Neural cell (in vitro differentiated cells): ENCODE data around the gene INPP5D. TPM values are rescaled to one million over a fixed set of nuclear protein-coding genes. Genes with fewer than 3 reads are reported as not detected.

ENCODE experiments used
- H2AFZ ChIP-seq: fragments of 200-600, 300-800 bp; sonication (generic), shearing (Covaris generic); 2 replicates; pipeline ENCODE4 v1.6.0; 2014; ENCODE audit warnings: low read depth, mild to moderate bottlenecking, antibody characterized with exemption, low read length, moderate library complexity
- H3F3A ChIP-seq: fragments of 200-600 bp; shearing (Covaris generic); 2 replicates; pipeline ENCODE4 v1.6.1; 2016; ENCODE audit warnings: mild to moderate bottlenecking, moderate library complexity, mixed read lengths, antibody characterized with exemption, low read length; ENCODE audit not compliant: insufficient read depth, poor library complexity, severe bottlenecking
- H3K27ac ChIP-seq: fragments of 200-600, 300-800 bp; sonication (generic), shearing (Covaris generic); 2 replicates; pipeline ENCODE4 v1.5.1; 2014; ENCODE audit warnings: mild to moderate bottlenecking, low read length, moderate library complexity
- H3K27me3 ChIP-seq: fragments of 300-800, 200-600 bp; sonication (generic), shearing (Covaris generic); 2 replicates; pipeline ENCODE4 v1.6.0; 2014; ENCODE audit warnings: mild to moderate bottlenecking, low read depth, low read length, moderate library complexity; ENCODE audit not compliant: insufficient read depth
- H3K36me3 ChIP-seq: fragments of 300-800, 200-600 bp; sonication (generic), shearing (Covaris generic); 2 replicates; pipeline ENCODE4 v1.5.1; 2014; ENCODE audit warnings: mild to moderate bottlenecking, antibody characterized with exemption, low read length, moderate library complexity; ENCODE audit not compliant: insufficient read depth
- H3K4me2 ChIP-seq: fragments of 300-800, 200-600 bp; sonication (generic), shearing (Covaris generic); 2 replicates; pipeline ENCODE4 v1.6.0; 2014; ENCODE audit warnings: mild to moderate bottlenecking, low read length
- H3K4me3 ChIP-seq: fragments of 300-800, 200-600 bp; sonication (generic), shearing (Covaris generic); 2 replicates; pipeline ENCODE4 v1.5.1; 2014; ENCODE audit warnings: mild to moderate bottlenecking, low read length, moderate library complexity
- H3K79me2 ChIP-seq: fragments of 200-600 bp; shearing (Covaris generic); replicated peaks from 2 replicates; pipeline ENCODE4 v1.6.0; 2014; ENCODE audit warnings: mild to moderate bottlenecking, low read length, moderate library complexity; ENCODE audit not compliant: insufficient read depth
- H3K9ac ChIP-seq: fragments of 300-800, 200-600 bp; sonication (generic), shearing (Covaris generic); 2 replicates; pipeline ENCODE4 v1.6.1; 2016; ENCODE audit warnings: mild to moderate bottlenecking, low read length, mixed read lengths
- H3K9me2 ChIP-seq: fragments of 200-600 bp; shearing (Covaris generic); 2 replicates; pipeline ENCODE4 v1.6.1; 2016; ENCODE audit warnings: mild to moderate bottlenecking, low read length, mixed read lengths; ENCODE audit not compliant: insufficient read depth
- H3K9me3 ChIP-seq: fragments of 200-600, 300-800 bp; sonication (generic), shearing (Covaris generic); 2 replicates; pipeline ENCODE4 v1.6.1; 2016; ENCODE audit warnings: mild to moderate bottlenecking, mixed run types, low read length, moderate library complexity, mixed read lengths
- H4K20me1 ChIP-seq: fragments of 200-600 bp; shearing (Covaris generic); 2 replicates; pipeline ENCODE4 v1.6.1; 2016; ENCODE audit warnings: mild to moderate bottlenecking, mixed run types; ENCODE audit not compliant: insufficient read depth
- EP300 ChIP-seq: fragments of 450-650 bp; conservative IDR thresholded peaks from 2 replicates; pipeline ENCODE4 v1.6.1; 2014; ENCODE audit warnings: antibody characterized with exemption, mild to moderate bottlenecking, moderate library complexity; ENCODE audit not compliant: poor library complexity, severe bottlenecking
- EZH2 ChIP-seq: fragments of 200-600, 300-800 bp; shearing (Covaris generic), sonication (generic); IDR thresholded peaks from 2 replicates; pipeline ENCODE4 v1.6.1; 2014; ENCODE audit warnings: antibody characterized with exemption, low read length, borderline replicate concordance, mild to moderate bottlenecking; ENCODE audit not compliant: insufficient read depth, poor library complexity, severe bottlenecking
- MXI1 ChIP-seq: fragments of 450-650 bp; conservative IDR thresholded peaks from 2 replicates; pipeline ENCODE4 v1.6.1; 2014; ENCODE audit warnings: antibody characterized with exemption, mild to moderate bottlenecking; ENCODE audit not compliant: poor library complexity, severe bottlenecking
- POLR2AphosphoS5 ChIP-seq: IDR thresholded peaks from 2 replicates; pipeline ENCODE4 v1.6.1; 2012
- RAD21 ChIP-seq: fragments of 450-650 bp; conservative IDR thresholded peaks from 2 replicates; pipeline ENCODE4 v1.6.1; 2014; ENCODE audit warnings: antibody characterized with exemption, mild to moderate bottlenecking, moderate library complexity
- SMC3 ChIP-seq: fragments of 450-650 bp; conservative IDR thresholded peaks from 2 replicates; pipeline ENCODE4 v1.6.1; 2014; ENCODE audit warnings: antibody characterized with exemption, mild to moderate bottlenecking, moderate library complexity; ENCODE audit not compliant: poor library complexity
- TAF1 ChIP-seq: IDR thresholded peaks from 2 replicates; pipeline ENCODE4 v1.6.1; 2012; ENCODE audit warnings: low read depth
- polyA plus RNA-seq: library from polyadenylated mRNA; depleted of rRNA; stranded (reverse); fragments of >200 nt; gene quantifications from 2 replicates; pipeline ENCODE4 v1.2.3, GENCODE V29; 2014
- TF ChIP-seq, protein P1 (sequence below): fragments of 450-650 bp; IDR thresholded peaks from 2 replicates; pipeline ENCODE4 v1.5.1; 2014; ENCODE audit warnings: antibody characterized with exemption, mild to moderate bottlenecking, moderate library complexity; ENCODE audit not compliant: poor library complexity, severe bottlenecking
- TF ChIP-seq, protein P2 (sequence below): IDR thresholded peaks from 2 replicates; pipeline ENCODE4 v1.6.1; 2012; ENCODE audit warnings: borderline replicate concordance

INPP5D gene
- polyA plus RNA-seq, 1 donor from 2014 or later: not detected

DNA sequence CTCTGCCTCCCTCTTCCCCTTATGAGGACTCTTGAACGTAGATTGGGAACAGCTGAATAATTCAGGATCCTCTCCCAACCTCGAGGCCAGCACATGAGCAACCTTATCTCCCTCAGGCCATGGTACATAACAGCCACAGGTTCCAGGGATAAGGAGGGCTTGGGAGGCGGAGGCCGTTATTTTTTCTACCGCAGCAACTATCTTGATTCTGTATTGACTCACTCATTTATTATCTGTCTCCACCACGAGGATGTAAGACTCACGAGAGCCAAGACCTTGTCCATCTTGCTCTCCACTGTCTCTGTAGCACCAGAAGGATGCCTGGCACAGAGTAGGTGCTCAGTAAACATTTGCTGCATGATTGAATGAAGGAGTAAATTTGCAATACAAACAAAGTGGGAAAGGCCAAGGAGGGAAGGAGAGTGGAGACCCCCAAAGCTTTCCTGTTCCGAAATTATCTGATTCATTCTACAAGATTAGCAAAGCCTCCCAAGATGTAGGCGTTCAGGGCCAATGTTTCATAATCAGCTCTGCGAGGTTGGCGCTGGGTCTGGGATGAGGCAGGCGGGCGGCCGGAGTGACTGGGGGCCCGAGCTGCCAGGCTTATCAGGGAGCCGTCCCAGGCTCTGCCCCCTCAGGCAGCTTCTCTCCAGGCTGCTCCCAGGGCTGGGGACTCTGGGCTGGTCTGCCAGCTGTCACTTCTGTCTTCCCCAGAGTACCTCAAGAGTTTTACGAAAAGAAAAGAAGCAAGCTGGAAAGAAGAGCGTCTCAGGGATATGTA is 31.6 kb downstream of the INPP5D start:
- TF ChIP-seq, protein P1, sequence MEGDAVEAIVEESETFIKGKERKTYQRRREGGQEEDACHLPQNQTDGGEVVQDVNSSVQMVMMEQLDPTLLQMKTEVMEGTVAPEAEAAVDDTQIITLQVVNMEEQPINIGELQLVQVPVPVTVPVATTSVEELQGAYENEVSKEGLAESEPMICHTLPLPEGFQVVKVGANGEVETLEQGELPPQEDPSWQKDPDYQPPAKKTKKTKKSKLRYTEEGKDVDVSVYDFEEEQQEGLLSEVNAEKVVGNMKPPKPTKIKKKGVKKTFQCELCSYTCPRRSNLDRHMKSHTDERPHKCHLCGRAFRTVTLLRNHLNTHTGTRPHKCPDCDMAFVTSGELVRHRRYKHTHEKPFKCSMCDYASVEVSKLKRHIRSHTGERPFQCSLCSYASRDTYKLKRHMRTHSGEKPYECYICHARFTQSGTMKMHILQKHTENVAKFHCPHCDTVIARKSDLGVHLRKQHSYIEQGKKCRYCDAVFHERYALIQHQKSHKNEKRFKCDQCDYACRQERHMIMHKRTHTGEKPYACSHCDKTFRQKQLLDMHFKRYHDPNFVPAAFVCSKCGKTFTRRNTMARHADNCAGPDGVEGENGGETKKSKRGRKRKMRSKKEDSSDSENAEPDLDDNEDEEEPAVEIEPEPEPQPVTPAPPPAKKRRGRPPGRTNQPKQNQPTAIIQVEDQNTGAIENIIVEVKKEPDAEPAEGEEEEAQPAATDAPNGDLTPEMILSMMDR: no peak
- TF ChIP-seq, protein P2, sequence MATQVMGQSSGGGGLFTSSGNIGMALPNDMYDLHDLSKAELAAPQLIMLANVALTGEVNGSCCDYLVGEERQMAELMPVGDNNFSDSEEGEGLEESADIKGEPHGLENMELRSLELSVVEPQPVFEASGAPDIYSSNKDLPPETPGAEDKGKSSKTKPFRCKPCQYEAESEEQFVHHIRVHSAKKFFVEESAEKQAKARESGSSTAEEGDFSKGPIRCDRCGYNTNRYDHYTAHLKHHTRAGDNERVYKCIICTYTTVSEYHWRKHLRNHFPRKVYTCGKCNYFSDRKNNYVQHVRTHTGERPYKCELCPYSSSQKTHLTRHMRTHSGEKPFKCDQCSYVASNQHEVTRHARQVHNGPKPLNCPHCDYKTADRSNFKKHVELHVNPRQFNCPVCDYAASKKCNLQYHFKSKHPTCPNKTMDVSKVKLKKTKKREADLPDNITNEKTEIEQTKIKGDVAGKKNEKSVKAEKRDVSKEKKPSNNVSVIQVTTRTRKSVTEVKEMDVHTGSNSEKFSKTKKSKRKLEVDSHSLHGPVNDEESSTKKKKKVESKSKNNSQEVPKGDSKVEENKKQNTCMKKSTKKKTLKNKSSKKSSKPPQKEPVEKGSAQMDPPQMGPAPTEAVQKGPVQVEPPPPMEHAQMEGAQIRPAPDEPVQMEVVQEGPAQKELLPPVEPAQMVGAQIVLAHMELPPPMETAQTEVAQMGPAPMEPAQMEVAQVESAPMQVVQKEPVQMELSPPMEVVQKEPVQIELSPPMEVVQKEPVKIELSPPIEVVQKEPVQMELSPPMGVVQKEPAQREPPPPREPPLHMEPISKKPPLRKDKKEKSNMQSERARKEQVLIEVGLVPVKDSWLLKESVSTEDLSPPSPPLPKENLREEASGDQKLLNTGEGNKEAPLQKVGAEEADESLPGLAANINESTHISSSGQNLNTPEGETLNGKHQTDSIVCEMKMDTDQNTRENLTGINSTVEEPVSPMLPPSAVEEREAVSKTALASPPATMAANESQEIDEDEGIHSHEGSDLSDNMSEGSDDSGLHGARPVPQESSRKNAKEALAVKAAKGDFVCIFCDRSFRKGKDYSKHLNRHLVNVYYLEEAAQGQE: no peak
- no peak for TF ChIP-seq EP300
- no peak for TF ChIP-seq SMC3
- no peak for TF ChIP-seq POLR2AphosphoS5
- TF ChIP-seq TAF1: no peak
- TF ChIP-seq EZH2: no peak
- TF ChIP-seq RAD21: no peak
- no peak for TF ChIP-seq MXI1
- Histone ChIP-seq H3K4me2 (no peak overlapping the region), H3F3A (no peaks in the 10 kb centered on the region), H3K27me3 (no peaks in the 10 kb centered on the region), H3K36me3 (no peaks in the 10 kb centered on the region), H3K79me2 (no peaks in the 10 kb centered on the region), H3K9me3 (no peaks in the 10 kb centered on the region), H3K27ac (no peak overlapping the region), H3K9ac (no peak overlapping the region), H3K4me3 (no peak overlapping the region), H3K9me2 (no peaks in the 10 kb centered on the region), H4K20me1 (no peaks in the 10 kb centered on the region), H2AFZ (no peak overlapping the region)

DNA sequence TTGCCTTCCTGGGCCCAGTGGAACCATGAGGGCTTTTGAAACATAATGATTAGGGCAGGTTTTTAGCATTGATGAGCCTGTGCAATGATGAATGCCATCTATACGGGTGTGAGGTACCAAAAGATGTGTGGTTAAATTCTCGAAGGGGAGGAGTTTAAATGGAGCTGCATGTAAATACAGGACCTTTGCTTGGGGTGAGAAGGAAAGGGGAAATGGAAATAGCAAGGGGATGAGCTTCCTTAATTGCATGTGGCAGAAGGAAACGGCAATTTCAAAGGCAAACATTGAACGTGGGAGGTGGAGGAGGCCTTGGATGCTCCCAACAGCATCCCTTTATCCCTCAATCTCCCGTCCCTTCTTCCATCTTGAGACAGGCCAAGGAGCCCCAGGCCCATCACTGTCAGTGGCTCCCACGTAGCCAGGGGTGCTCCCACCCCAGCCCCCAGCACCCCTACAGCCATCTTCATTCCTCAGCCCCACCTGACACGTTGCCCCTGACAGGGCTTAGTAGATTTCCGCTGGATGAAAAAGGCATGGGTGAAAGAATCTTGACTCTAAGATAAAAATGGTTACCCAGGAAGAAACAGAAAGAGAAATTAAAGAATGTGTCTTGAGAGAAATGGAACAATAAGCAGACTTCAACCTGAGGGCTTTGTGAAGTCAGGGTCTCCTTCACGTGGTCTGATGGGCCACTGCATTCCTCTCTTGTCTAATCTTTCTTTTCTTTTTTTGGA is 32.5 kb downstream of the INPP5D start:
- H3K27ac ChIP-seq: no peak overlapping the region

More for the DNA sequence above, 32.5 kb downstream of the INPP5D start:
- H3K9me2 ChIP-seq: no peaks in the 10 kb centered on the region
- no peaks in the 10 kb centered on the region for H3K36me3 ChIP-seq
- no peak overlapping the region for H3K9ac ChIP-seq
- no peak overlapping the region for H3K4me3 ChIP-seq
- H4K20me1 ChIP-seq: no peaks in the 10 kb centered on the region
- no peaks in the 10 kb centered on the region for H3K79me2 ChIP-seq
- H3K27me3 ChIP-seq: no peaks in the 10 kb centered on the region
- no peak for TF ChIP-seq TAF1
- no peak for TF ChIP-seq RAD21
- TF ChIP-seq EP300: no peak
- no peak for TF ChIP-seq EZH2
- H3K4me2 ChIP-seq: no peak overlapping the region
- no peaks in the 10 kb centered on the region for H3K9me3 ChIP-seq
- H2AFZ ChIP-seq: no peak overlapping the region
- H3F3A ChIP-seq: no peaks in the 10 kb centered on the region
